Activated naive CD8-positive, alpha-beta T cell treated with anti-CD3 and anti-CD28 coated beads, Interleukin-2, amount 50 U/mL, for 16 hours (primary cell): ENCODE data around the gene PHACTR3.

Source experiments
- DNase-seq: peaks from one replicate; pipeline ENCODE4 v3.0.0-alpha.2; 2020; ENCODE audit warnings: low read depth, low spot score

PHACTR3 gene

DNA sequence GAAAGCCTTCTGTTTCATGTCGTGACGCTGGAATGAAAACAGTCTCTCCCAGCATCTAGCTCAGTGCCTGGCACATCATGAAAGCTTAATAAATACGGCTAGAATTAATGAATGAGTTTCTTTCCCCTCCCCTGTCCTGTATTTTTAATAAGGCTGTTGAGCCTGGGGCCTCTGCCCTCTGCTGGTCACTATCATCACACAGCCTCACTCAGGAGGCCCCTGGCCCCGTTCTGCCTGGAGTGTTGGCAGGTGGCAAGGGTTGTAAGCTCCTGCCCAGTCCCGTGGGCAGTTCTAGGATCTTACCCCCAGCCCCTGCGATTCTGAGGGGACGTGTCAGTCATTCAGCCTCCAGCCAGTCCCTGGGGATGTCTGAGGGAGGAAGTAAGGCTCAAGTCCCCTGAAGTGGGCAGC lies 41.4 kb downstream of the PHACTR3 start:
- no peak for DNase-seq

DNA sequence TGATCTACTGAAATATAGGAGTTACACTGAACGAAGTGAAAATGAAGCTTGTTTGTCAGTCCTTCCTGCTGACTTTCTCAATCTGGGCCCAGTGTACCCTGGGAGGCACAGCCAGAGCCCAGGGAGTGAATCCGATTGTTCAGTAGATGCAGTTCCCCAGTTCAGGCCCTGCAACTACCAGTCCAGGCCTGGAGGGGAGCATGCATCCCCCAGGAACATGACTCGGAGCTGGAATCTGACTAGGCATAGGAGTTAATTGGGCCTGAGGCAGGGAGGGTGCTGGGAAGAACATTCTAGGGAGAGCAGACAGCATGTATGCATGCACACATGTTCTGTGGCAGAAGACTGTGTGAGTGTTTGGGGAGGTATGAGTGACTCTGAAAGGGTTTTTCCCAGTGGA lies 42.1 kb downstream of the PHACTR3 start:
- DNase-seq, result no peak

- DNase-seq, result no peak
These were observed 42.9 kb downstream of the PHACTR3 start for GRCh38 chr20:59647271-59647670.

DNA sequence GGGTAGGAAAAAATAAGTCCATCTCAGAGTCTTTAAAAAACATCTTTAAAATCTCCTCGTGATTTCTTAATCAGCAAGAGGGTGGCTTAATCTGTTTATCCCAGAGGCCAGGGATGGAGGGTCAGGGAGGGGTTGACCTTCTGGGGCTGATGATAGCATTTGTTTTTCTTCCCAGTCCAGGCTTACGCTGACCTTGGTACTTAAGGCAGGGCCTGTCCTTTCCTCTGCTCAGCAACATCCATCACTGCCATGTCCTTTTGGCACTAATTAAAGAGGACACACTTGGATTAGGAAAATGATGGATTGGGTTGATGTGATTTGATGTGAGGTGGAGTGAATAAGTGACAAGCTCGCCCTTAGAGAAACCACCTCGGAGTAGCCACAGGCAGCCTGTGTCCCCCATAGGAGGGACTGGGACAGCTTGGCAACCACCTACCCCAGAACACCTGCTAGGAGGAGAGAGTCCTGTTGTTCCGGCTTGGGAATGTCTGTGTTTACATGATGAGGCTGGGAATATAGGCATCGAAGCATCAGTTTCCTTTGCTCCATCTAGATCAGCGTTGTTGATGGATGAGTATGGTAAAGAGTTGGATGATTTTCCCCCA lies 44.2 kb downstream of the PHACTR3 start:
- no peak for DNase-seq

DNA sequence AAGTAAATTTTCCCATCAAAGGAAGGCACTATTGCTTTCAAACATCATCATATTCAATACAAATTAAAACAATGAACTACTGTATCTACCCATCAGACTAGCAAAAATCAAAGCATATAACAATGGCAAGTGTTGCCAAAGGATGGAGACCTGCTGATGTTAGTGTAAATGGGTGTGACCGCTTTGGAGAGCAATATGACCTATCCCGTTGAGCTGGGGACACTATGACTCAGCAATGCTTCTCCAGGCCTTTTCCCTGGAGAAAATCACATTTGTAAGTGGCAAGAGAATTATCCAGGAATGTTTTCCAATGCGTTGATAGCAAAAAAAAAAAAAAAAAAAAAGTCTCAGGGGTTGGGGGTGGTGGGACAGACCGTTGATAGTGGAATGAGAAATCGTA lies 46.1 kb downstream of the PHACTR3 start:
- DNase-seq, result no peak

DNA sequence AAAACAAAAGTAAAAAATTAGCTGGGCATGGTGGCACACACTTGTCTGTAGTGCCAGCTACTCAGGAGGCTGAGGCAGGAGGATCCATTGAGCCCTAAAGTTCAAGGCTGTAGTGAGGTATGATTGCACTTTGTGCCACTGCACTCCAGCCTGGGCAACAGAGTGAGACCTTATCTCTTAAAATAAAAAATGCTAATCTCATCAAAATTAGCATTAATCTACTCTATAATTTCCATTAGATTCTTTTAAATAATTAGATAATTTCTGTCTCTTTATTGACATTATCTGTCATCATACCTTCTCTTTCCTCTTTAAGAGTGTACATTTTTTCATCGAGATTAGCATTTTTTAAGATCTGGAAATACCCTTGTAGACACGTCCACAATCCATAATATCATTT lies 48.0 kb downstream of the PHACTR3 start:
- DNase-seq, result no peak

DNA sequence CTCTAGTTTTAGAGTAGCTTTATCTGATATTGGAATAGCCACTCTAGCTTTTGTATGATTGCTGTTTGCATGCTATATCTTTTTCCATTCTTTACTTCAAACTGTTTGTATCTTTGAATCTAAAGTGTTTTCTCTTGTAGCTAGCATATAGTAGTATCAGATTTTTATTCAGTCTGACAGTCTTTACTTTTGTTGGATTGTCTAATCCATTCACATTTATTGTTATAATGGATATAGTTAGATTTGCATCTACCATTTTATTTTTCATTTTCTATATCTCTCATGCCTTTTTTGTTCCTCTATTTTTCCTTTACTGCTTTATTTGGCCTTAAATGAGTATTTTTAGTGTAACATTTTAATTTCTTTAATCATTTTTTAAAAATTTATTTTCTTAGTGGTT lies 52.1 kb downstream of the PHACTR3 start:
- DNase-seq, result no peak

- DNase-seq, result no peak
These were observed 53.2 kb downstream of the PHACTR3 start for GRCh38 chr20:59657459-59658046.

DNA sequence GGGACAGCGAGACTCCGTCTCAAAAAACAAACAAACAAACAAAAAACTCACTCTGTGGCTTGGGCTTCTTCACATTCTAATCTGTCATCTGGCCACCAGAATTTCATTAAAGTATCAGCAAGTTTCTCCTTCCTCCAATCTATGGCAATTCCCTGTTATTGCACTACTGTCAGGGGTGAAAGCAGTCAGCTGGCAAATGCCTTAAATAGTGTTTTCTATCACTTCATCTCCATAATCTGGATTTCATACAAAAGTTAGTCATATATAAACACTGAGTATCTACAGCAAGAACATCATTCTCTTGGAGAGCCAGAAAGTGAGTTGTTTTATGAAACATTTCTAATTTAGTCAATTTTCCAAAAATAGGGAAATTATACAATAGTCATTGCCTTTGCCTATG lies 56.1 kb downstream of the PHACTR3 start:
- DNase-seq, result no peak

GRCh38 chr20:59661153-59661552 lies 56.8 kb downstream of the PHACTR3 start:
- no peak for DNase-seq

DNA sequence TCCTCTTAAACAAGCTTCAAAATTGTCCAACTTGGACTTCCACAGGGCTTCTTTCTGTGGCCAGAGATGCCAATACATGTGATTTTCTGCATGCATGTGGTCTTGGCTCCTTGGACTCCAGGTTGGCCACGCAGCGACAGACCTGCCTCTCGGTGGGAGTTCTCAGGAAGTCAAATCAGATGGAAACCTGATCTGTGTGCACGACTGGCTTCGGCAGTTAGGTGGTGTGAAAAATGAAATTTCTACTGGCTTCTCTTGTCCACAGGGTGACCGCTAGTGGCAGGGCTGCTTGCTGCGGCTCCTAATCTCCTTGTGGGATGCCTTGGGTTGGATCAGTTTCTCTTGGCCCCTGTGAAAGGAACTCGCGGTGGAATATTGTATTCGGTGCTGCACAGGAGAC lies 57.3 kb downstream of the PHACTR3 start:
- no peak for DNase-seq

GRCh38 chr20:59662161-59662560 lies 57.8 kb downstream of the PHACTR3 start:
- no peak for DNase-seq

- no peak for DNase-seq
These were observed 58.6 kb downstream of the PHACTR3 start for GRCh38 chr20:59662856-59663512.

DNA sequence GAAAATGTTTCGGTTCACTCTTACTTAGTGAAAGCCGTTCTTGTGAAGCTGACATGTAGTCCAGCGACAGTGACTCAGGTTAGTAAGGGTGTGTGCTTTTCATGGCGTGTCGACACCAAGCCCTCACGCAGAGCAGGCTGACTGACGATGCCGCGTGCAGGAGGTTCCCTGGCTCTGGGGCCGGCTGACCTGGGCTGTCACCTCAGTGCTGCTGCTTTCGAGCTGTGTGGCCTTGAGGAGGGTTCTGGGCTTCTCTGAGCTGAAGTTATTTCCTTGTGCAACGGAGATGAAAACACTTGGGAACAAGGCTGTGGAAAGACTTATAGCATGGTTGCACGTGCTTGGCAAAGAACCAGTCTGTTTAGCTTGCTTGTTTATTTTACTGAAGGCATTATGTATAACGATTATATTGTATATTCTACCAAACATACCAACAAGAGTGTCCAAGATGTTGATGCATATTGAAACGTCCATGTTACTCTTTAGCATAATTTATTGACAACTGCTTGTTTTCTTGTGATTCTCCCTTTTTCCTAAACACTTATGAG lies 59.2 kb downstream of the PHACTR3 start:
- no peak for DNase-seq

- DNase-seq, result no peak
These were observed 60.1 kb downstream of the PHACTR3 start for GRCh38 chr20:59664421-59664941.

- DNase-seq, result no peak
These were observed 61.6 kb downstream of the PHACTR3 start for GRCh38 chr20:59665656-59666555.

DNA sequence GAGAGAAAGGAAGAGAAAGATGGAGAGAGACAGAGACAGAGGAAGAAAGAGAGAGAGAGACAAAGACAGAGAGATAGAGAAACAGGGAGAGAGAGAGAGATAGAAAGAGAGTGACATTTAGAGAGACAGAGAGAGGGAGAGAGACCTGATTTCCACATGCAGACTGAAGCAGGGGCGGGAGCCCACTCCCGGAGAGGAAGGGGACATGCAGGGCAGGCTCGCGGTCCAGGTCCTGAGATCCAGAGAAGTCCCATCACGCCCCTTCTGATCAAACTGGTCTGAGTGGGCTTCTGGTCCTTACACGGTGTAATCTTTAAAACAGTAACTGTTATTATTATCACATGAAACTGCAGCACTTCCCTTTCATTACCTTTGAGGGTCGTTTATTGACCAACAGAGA lies 62.2 kb downstream of the PHACTR3 start:
- no peak for DNase-seq

GRCh38 chr20:59667131-59667530 lies 62.8 kb downstream of the PHACTR3 start:
- no peak for DNase-seq

DNA sequence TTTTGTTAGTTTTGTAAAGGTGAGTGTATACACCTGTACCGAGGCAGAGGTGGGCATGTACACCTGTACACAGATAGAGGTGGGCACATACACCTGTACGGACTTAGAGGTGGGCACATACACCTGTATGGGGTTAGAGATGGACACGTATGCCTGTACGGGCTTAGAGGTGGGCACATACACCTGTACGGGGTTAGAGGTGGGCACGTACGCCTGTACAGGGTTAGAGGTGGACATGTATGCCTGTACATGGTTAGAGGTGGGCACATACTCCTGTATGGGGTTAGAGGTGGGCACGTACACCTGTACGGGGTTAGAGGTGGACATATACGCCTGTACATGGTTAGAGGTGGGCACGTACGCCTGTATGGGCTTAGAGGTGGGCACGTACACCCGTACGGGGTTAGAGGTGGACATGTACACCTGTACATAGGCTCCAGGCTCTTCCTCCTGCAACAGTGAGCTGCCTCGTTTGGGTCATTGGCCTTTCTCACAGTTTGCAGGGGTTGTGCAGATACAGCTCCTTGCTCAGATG lies 63.7 kb downstream of the PHACTR3 start:
- no peak for DNase-seq

DNA sequence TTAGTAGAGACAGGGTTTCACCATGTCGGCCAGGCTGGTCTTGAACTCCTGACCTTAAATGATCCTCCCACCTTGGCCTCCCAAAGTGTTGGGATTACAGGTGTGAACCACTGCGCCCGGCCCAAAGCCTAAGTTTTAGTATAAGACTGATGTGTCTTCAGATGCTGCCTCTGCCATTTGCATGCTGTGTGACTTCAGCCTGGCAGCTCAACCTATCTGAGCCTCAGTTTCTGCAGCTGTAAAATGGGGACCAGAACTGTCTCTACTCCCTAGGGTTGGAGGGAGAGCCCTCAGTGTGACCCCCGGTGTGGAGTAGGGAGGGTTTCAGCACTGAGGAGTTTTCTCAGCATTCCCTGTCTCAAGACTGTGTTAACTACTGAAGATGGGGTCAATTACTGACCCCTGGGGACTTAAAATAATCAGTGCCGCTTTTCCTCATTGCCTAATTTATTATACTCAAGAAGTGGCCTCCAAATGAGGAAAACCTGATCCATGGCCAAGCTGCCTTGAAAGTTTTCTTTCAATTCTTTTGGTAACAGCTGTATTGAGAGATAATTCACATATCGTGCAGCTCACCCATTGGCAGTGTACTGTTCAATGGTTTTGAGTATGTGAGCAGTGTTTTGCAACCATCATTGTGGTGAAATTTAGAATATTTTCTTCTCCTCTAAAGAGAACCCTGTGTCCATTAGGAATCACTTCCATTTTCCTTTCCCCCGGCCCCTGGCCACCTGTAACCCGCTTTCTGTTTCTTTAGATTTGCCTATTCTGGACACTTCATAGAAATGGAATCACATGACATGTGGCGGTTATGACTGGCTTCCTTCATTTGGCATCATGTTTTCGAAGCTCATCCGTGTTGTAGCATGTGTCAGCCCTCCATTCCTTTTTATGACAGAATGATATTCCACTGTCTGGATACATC lies 64.8 kb downstream of the PHACTR3 start:
- DNase-seq, result no peak
